MV-4-11 (cell line): Measurements from ENCODE around the gene IL36B.

ENCODE experiments used
- DNase-seq: peaks from one replicate; lab custom pipeline; 2025; lab: John Stamatoyannopoulos, UW

The IL36B gene

GRCh38 chr2:113010088-113010487 is 42.6 kb downstream of the IL36B start:
- DNase-seq: no peak

DNA sequence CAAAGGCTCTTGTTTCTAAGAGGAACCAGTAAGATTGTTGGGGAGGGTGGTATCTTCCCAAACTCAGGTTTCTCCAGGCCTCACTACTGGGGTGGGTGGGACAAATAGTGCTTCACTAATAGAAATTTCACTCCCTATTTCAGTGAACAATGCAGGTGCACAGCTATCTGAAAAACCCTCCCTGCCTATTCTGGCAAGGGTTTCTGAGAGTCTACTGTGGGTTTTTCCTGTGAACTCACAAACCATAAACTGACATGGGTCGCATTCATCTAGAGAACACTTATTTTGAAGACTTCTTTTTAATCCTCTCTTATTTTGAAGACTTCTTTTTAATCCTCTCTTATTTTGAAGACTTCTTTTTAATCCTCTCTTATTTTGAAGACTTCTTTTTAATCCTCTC is 43.0 kb downstream of the IL36B start:
- DNase-seq: no peak

DNA sequence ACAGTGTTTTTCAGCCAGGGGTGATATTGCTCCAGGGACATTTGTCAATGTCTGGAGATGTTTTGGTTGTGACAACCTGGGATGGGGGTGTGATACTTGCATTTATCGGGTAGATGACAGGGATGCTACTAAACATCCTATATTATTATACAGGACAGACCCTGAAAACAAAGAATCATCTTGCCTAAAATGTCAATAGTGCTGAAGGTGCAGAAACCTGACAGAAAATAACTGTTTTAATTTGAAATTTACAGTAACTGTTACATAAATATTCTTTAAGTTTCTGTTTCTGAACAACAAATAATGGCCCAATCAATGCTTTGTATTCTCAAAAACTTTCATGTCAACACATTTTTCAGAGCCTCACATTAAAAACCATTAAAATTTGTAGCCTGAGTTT is 45.4 kb downstream of the IL36B start:
- no peak for DNase-seq

DNA sequence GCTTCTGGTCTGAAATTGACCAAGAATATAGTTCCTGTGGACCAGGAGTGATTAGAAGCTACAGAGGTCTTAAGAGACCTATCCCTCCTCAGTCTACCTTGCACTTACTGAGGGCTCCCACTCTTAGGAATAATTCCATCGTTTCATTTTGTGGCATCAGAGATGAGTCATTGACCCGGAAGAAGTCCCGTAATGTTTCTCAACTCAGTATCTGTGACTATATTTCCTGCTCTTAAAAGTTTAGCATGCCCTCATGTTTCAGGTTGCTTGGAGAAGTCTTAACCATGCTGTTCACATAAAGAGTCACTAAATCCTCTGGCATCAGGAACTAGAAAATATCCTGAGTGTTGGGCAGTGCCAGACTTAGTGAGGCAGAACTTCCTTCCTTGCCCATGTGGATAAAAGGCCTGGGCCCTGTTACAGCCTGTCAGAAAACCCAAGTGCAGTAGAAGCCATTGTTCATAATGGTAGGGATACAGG is 47.6 kb downstream of the IL36B start, which contains the start of gene IL36A:
Gene IL36A, plus strand, starts transcription at position 430 of the 480 bp plus-strand sequence. CDS start 413 bp downstream, outside the sequence.
- peak; percentile 10 for DNase-seq

GRCh38 chr2:113002677-113003076 is 50.0 kb downstream of the IL36B start:
- no peak for DNase-seq

GRCh38 chr2:113000436-113000835 is 52.2 kb downstream of the IL36B start:
- no peak for DNase-seq

GRCh38 chr2:112997151-112997550 is 55.5 kb downstream of the IL36B start:
- DNase-seq: no peak

GRCh38 chr2:112996635-112997034 is 56.0 kb downstream of the IL36B start:
- DNase-seq: no peak

DNA sequence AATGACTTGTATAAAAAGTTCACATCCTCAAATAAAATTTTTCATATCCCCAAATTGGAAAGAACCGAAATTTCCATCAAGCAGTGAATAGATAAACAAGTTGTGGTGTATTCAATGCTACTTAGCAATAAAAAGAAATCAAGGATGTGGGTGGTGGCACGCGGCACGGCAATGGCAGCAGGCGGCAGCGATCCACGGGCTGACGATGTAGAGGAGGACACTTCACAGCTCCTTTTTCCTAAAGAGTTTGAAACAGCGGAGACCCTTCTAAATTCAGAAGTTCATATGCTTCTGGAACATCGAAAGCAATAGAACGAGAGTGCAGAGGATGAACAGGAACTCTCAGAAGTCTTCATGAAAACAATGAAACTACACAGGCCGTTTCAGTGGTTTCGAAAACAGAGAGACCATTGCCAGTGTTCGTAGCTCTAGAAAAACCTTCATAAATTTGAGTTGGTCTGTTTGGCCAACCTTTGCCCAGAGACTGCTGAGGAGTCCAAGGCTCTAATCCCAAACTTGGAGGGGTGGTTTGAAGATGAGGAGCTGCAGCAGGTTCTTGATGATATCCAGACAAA is 57.2 kb downstream of the IL36B start:
- DNase-seq: no peak

DNA sequence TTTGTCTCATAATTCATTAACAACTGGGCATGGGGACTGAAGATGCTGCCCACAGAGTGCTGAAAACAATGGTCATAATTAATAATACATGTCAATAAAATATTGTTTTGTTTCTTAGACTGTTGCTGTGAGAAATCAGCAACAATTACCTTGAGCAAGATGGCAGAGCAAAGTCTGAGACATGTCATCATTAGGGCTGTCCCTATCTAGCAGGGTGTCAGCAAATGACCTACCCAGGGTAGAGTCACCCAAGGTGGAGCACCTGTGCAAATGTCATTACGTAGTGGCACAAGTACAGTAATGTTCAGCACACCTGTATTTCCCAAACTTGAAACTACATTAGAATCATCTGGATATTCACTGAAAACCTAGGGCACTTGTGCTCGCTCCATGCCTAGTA is 58.0 kb downstream of the IL36B start:
- DNase-seq: no peak

DNA sequence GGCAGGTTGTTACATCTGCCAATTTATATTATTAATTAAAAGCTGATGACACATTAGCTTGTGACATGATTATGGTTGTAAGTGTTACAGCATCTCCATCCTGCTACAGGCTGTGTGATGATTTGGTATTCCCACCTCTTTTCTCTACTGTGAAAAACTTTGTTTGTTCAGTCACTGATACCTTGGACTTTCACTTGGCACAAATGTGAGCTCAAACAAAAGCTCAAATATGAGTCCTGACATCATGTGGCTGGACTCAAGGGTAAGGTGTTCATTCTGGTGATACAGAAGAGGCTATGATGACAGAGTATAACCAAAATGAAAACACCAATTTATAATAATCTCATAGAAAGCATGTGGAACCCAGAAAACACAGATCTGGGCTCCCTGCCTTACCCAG is 58.8 kb downstream of the IL36B start:
- no peak for DNase-seq

GRCh38 chr2:112989611-112990010 is 63.1 kb downstream of the IL36B start:
- no peak for DNase-seq

DNA sequence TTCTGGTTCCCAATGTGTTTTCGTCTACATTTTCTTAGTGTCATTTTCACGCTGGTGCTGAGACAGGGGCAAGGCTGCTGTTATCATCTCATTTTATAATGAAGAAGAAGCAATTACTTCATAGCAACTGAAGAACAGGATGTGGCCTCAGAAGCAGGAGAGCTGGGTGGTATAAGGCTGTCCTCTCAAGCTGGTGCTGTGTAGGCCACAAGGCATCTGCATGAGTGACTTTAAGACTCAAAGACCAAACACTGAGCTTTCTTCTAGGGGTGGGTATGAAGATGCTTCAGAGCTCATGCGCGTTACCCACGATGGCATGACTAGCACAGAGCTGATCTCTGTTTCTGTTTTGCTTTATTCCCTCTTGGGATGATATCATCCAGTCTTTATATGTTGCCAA is 67.6 kb downstream of the IL36B start:
- no peak for DNase-seq

DNA sequence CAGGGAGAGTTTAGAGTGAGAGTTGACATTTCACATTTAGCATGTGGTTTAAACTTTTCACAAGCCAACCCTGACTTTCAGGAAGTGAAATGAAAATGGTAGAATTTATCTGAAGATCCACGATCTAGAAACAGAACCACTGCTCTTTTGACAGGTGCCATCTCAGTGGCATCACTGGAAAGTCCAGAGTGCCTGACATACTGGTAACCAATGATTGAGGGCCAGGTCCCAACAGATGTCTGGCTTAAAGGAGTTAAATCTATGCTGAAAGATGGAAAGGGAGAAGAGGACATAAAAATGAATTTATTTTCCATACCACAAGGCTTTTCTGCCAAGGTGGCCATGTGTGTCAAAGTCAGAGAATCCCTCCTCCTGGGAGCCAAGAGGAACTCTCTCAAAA is 72.1 kb downstream of the IL36B start:
- DNase-seq: no peak

GRCh38 chr2:112979731-112980130 is 72.9 kb downstream of the IL36B start:
- DNase-seq: no peak

DNA sequence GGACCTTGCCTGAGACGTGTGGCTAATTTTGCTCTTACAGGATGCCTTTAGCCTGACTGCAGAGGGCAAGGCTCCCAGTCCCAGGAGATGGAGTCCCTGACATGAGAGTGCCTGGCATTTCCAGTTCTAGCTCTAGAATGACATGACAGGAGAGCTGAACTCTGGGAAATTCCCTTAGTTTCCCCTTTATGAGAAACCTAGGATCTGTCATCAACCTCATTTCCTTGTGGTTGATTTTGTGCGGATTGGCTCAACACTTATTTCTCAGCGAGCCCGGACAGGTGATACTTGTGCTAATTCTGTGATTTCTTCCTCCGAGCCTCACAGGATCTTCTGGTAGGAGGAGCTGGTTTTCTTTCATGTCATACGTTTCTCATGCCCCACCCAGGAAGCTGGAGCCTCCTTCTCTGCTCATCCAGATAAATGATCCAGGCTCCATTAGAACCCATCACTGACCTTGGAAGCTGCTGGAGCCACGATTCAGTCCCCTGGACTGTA is 75.1 kb downstream of the IL36B start, which contains the start of gene IL36G:
Gene IL36G, plus strand, starts transcription at position 448 of the 498 bp plus-strand sequence. CDS start 633 bp downstream, outside the sequence.
- no peak for DNase-seq
